Dermis blood vessel endothelial cell (primary cell): ENCODE measurements around the gene CLEC4E. TPM values are rescaled to one million over a fixed set of nuclear protein-coding genes. Genes with fewer than 3 reads are reported as not detected.
"Not testable (repeated sequence)": the region's sequence is repeated elsewhere in the genome, so short reads cannot be mapped to it uniquely, and the experiment has no call there.

Experiments used
- DNase-seq: peaks from one replicate; pipeline ENCODE4 v3.0.0; 2010
- total RNA-seq: library from RNA; depleted of rRNA; stranded (reverse); fragments of >200 nt; gene quantifications from 2 replicates; pipeline ENCODE4 v1.2.3, GENCODE V29; 2014

Gene CLEC4E
- total RNA-seq, 1 donor from 2014 or later = not detected

DNA sequence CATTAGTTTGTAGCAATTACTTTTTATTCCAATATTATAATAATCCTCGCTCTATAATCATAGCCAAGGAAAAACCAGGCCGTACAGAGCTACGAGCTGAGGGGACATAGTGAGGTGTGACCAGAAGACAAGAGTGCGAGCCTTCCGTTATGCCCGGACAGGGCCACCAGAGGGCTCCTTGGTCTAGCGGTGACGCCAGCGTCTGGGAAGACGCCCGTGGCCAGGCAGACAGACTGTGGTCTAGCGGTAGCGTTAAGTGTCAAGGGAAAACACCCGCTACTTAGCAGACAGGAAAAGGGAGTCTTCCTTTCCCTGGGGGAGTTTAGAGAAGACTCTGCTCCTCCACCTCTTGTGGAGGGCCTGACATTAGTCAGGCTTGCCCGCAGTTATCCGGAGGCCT, 2.9 kb downstream of the CLEC4E start:
- DNase-seq = not testable (repeated sequence)

- no peak for DNase-seq
Measured at GRCh38 chr12:8532045-8532444, 8.7 kb downstream of the CLEC4E start.

- no peak for DNase-seq
Measured at GRCh38 chr12:8527250-8528130, 13.2 kb downstream of the CLEC4E start.

- DNase-seq = no peak
Measured at GRCh38 chr12:8519171-8519570, 21.5 kb downstream of the CLEC4E start.

GRCh38 chr12:8517971-8518370, 22.7 kb downstream of the CLEC4E start:
- no peak for DNase-seq

DNA sequence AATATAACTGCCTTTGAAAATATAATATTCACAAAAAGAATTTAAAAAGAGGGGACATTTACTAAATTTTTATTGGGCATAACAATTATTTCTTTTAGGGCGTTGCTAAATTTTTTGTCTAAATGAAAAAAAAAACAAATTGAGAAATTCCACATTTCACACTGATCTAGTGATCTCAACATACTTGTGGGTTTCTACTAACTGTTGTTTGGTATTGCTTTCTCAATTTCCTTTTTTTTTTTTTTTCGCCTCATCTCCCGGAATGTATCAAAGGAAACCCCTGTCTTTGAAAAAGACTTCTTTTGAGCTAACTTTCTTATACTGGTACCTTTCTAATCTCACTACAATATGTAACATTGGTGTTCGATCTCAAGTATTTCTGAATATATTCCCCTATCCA, 27.4 kb downstream of the CLEC4E start, which contains the start of gene CLEC4D:
Gene CLEC4D, plus strand, starts transcription at position 248 of the 400 bp plus-strand sequence. CDS start 230 bp downstream, outside the sequence.
- DNase-seq = no peak

- DNase-seq = no peak
Measured at GRCh38 chr12:8508910-8509841, 31.5 kb downstream of the CLEC4E start.

DNA sequence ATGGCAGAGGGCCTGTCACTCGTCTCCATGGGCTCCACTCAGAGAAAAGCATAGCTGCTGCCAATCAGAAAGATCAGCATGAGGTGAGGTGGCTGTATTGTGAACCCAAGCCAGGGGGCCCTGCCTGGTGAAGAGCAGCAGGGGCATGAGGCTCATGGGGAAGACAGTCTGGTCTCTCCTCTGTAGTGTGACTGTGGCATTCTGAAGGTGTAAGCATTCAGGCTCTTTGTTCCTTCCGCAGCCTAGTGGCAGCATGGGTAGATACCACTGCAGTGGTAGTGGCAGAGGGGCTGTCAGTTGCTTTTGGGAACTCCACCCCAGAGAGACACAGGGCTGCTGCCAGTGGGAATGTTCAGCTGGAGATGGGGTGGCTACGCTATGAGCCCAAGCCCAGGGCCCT, 32.5 kb downstream of the CLEC4E start:
- no peak for DNase-seq

DNA sequence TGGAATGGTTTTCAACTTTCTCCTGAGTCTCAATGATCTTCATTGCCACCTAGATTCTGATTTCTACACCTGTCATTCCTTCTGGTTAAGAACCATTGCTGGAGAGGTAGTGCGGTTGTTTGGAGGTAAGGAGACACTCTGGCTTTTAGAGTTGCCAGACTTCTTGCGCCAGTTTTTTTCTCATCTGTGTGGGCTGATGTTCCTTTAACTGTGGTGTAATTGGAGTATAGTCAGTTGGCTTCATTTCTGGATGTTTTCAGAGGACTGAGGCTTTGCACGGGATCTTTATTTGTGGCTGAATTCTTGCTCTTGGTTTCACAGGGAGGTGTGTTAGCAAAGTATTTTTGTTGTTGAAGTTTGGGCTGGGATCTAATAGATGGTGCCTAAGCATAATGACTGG, 33.1 kb downstream of the CLEC4E start:
- no peak for DNase-seq

- DNase-seq = no peak
Measured at GRCh38 chr12:8504351-8504750, 36.4 kb downstream of the CLEC4E start.

DNA sequence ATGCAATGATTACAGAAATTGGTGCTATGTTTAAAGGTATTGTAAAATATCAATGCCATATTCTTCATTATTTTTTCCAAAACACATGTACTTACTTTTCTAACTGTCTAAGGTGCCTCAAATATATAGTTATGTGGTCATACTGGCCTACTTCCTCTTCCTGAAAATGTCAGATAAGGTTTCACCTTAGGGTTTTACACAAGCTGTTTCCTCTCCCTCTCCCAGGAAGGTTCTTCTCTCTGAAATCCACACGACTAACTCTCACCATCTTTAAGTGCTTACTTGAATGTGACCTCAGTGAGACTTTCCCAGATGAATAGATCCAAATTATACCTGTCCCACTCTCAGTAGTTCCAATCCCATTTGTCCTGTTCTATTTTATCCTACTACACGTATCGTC, 39.0 kb downstream of the CLEC4E start:
- no peak for DNase-seq

DNA sequence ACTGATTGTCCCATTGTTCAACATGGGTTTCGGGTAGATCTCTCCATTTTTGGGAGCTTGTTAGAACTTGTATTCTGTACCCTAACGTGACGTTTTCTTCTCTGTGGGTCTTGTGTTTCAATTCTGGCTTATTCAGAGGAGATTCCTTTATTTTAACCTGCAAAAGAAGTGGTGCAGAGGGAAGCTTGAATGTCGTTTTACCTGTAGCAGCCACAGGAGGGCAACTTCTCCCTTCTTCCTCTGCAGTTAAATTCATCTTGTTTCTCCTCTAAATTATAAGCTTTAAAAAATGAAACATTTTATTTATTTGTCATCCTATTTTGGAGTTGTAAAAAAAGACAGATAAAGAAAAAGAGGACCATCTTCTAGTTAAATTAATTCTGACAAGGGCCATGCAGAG, 41.1 kb downstream of the CLEC4E start:
- DNase-seq = no peak

- not testable (repeated sequence) for DNase-seq
Measured at GRCh38 chr12:8496074-8496473, 44.6 kb downstream of the CLEC4E start.

DNA sequence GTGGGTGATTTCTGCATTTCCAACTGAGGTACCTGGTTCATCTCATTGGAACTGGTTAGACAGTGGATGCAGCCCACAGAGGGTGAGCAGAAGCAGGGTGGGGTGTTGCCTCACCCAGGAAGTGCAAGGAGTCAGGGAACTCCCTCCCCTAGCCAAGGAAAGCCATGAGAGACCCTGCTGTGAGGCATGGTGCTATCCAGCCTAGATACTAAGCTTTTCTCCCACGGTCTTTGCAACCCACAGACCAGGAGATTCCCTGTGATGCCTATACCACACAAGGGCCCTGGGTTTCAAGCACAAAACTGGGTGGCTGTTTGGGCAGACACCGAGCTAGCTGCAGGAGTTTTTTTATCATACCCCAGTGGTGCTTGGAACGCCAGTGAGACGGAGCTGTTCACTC, 45.0 kb downstream of the CLEC4E start:
- not testable (repeated sequence) for DNase-seq

DNA sequence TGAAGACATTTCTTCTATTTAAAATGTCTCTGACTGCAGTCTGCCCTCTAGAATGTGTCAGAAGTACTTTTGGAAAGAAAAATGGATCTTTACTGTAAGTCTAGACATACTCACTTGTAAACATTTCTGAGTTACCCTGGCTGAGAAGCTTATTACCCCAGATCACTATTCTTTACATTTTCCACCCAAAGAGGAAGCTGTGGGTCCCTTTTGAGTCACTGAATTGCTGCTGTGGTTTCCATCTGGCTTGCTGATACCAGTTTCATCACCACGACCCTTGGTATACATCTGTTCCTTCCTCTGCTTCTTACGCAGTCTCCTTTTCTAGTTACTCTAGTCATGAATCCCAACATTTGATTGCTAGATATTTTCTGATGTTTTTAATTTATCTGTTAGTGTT, 47.6 kb downstream of the CLEC4E start:
- DNase-seq = no peak

DNA sequence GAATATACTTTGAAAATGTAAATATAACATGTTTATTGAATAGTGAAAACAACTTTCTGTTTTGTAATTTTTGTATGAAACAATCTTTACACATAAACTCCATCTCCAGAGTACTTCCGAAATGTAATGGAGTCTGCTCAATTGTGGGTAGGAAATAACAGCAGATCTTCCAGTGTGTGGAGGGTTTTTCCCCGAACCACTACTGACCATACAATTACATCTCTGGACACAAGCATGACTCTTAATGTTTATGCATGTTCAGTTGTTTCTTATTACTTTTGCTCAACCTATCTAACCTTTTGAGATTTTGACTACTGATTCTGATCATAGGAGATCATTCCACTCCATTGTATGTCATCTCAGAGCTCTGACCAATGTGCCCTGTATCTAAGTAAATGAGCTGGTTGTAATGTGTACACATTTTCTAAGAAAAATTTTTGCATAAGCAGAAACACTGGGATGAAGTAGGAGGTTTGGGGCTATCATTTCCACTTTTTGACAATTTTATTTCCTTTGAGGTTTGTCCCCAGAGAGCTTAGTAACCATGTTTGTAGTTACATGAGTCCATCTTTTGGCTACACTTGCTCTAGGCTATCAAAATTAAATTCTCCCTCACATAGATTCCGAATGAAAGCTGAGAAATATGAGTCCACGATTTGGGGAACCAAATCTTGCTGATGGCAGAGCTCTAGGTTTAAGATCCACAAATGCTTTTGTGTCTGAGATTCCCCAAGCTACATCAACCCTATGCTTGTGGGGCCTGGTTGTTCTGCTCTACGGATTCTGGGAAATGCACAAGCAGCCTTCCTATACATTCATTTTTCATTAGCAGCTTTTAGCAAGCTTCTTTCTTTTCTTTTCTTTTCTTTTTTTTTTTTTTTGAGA, 48.8 kb downstream of the CLEC4E start:
- DNase-seq = no peak

Other genes starting within 250 kb of the CLEC4E start
- not detected in 2 replicates for gene CLEC6A, start 84.9 kb downstream of the CLEC4E start, total RNA-seq
- gene CLEC4D, start 27.4 kb downstream of the CLEC4E start, total RNA-seq = not detected in 2 replicates
- gene AICDA, start 72.0 kb upstream of the CLEC4E start, total RNA-seq = not detected in 2 replicates
- gene MFAP5, start 121.9 kb upstream of the CLEC4E start, total RNA-seq = 0.19 and 0.85 TPM in 2 replicates
- 46.4 and 180 TPM in 2 replicates for gene RIMKLB, start 157.1 kb upstream of the CLEC4E start, total RNA-seq